Left forelimb (tissue), 1 donor: ENCODE measurements around the gene MAN2C1.

Experiments
- DNase-seq: peaks from one replicate; pipeline ENCODE4 v3.0.0-alpha.2; 2018; ENCODE audit warnings: low spot score

MAN2C1 gene

GRCh38 chr15:75307778-75308390, 60.5 kb downstream of the MAN2C1 start:
- no peak for DNase-seq

- DNase-seq, result no peak
Observed at GRCh38 chr15:75306188-75306587, 62.2 kb downstream of the MAN2C1 start.
